Caco-2 (cell line): ENCODE measurements around the gene GEMIN5. TPM values are rescaled to one million over a fixed set of nuclear protein-coding genes. Genes with fewer than 3 reads are reported as not detected.

ENCODE experiments used
- BruUV-seq: library from RNA; stranded (reverse); fragments of 400-500 nt; replicated peaks from 2 replicates; lab custom pipeline; 2021; lab: Mats Ljungman, UMichigan
- CTCF ChIA-PET: fragments of 300-600 bp; sonication (Branson Sonifier 250); formaldehyde crosslinking; loops from one replicate; lab custom pipeline; 2022; ENCODE audit warnings: antibody characterized with exemption; lab: Charles Lee
- POLR2A ChIA-PET: fragments of 300-600 bp; sonication (Branson Sonifier 250); formaldehyde crosslinking; loops from one replicate; lab custom pipeline; 2022; ENCODE audit warnings: antibody characterized with exemption; lab: Charles Lee
- DNase-seq, 2 experiments: peaks; one replicate each; pipeline versions ENCODE4 v3.0.0 to v3.0.0-alpha.2; 2020 to 2022
- H3K27me3 ChIP-seq: replicated peaks from 2 replicates; pipeline ENCODE4 v1.6.0; 2011; ENCODE audit warnings: low read length; ENCODE audit not compliant: control insufficient read depth, insufficient read depth
- H3K36me3 ChIP-seq: 2 replicates; pipeline ENCODE4 v1.5.1; 2011; ENCODE audit warnings: low read length; ENCODE audit not compliant: control insufficient read depth, insufficient read depth
- H3K4me1 ChIP-seq: fragments of 250-450 bp; sonication (Bioruptor Pico); 2 replicates; pipeline ENCODE4 v1.5.1; 2020; ENCODE audit warnings: mild to moderate bottlenecking
- H3K4me3 ChIP-seq: 2 replicates; pipeline ENCODE4 v1.5.1; 2011; ENCODE audit warnings: low read depth, mild to moderate bottlenecking, control low read depth, low read length
- H3K9me3 ChIP-seq: fragments of 250-450 bp; sonication (Bioruptor Pico); 2 replicates; pipeline ENCODE4 v1.5.1; 2020; ENCODE audit warnings: mild to moderate bottlenecking, moderate library complexity
- H3K27ac Mint-ChIP-seq: one replicate; pipeline ENCODE4 v1.8.0; 2022; ENCODE audit warnings: mixed read lengths; ENCODE audit not compliant: unreplicated experiment
- H3K27me3 Mint-ChIP-seq: one replicate; pipeline ENCODE4 v1.8.0; 2022; ENCODE audit warnings: mixed read lengths; ENCODE audit not compliant: insufficient read depth, unreplicated experiment
- H3K36me3 Mint-ChIP-seq: one replicate; pipeline ENCODE4 v1.8.0; 2022; ENCODE audit warnings: mild to moderate bottlenecking, mixed read lengths; ENCODE audit not compliant: insufficient read depth, unreplicated experiment
- H3K4me1 Mint-ChIP-seq: one replicate; pipeline ENCODE4 v1.8.0; 2022; ENCODE audit warnings: low read depth, mixed read lengths; ENCODE audit not compliant: unreplicated experiment
- H3K4me3 Mint-ChIP-seq: one replicate; pipeline ENCODE4 v1.8.0; 2022; ENCODE audit warnings: mild to moderate bottlenecking, moderate library complexity, mixed read lengths; ENCODE audit not compliant: unreplicated experiment
- H3K9me3 Mint-ChIP-seq: one replicate; pipeline ENCODE4 v1.8.0; 2022; ENCODE audit warnings: mixed read lengths; ENCODE audit not compliant: unreplicated experiment
- intact Hi-C: fragments of 100-400 bp; cut with micrococcal nuclease; formaldehyde crosslinking; loops from one replicate; pipeline ENCODE4 v1.10.0; 2022; ENCODE audit not compliant: unreplicated experiment
- total RNA-seq: library from RNA; stranded (reverse); gene quantifications from 2 replicates; pipeline ENCODE4 v1.2.3, GENCODE V29; 2022
- TF ChIP-seq, protein P1 (sequence below), 2 experiments: fragments of 200-600 bp in 1 of 2; IDR thresholded peaks; 1 replicate in 1 of 2; 2 replicates in 1 of 2; pipeline versions ENCODE4 v1.5.1 to v1.8.0; 2011 to 2022; ENCODE audit warnings: antibody characterized with exemption in 1 of 2, control low read depth in 1 of 2, inconsistent platforms in 1 of 2, low read depth in 1 of 2, low read length in 1 of 2, mild to moderate bottlenecking in 1 of 2, moderate library complexity in 1 of 2; ENCODE audit not compliant: insufficient read depth in 1 of 2, severe bottlenecking in 1 of 2, unreplicated experiment in 1 of 2

GEMIN5 gene
- total RNA-seq, 1 experiment from 2014 or later: 20.7 TPM

DNA sequence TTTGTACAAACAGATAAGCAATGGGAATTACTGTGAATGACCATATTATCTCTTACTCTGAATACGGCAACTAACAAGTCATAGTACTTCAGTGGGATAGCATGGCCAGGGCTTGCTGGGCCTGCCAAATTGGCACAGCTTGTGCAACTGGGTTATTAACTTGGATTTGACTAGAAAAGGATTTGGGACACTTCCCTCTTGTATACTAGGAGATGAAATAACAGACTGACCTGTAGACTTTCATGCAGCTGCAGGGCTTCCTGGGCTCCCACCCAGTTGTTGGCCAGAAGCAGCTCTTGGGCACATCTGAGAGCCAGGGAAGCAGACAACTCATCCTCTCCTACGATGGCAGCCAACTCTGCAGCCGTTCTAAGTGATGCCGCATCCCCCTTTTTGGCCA is 39.8 kb downstream of the GEMIN5 start:
- CTCF ChIA-PET: no interaction called here
- POLR2A ChIA-PET: no interaction called here
- intact Hi-C loops: no loop called here

DNA sequence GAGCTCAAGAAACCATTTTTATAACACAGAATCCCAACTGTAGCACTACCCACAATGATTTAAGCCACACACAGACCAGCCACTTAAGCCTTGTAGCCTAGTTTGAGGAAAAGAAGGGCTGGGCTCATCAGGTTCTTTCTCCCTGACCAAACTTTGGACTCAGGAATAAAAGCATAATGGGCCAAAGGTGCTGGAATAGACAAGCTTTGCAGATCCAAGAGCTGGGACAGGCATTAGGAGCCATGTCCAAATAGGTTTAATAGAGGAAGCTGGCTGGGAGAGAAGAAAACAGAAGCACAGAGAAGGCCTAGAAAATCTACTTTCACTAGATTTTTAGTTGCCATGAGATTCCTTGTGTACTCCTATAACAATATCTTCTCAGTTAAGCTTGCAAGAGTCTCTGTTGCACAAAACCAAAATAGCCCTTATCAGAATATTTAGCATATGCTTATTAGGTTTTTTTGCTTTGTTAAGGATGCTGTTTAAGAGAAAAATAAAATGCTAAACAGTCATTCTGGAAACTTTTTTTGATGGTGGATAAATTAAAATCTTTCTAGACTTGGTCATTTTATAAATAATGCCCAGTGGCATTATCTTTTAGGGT is 41.3 kb downstream of the GEMIN5 start:
- Mint-ChIP-seq H3K4me3 (no peak overlapping the region), H3K36me3 (peaks cover 72% of the 10 kb centered on the region), H3K27ac (no peak overlapping the region), H3K9me3 (no peaks in the 10 kb centered on the region), H3K4me1 (no peaks in the 10 kb centered on the region), H3K27me3 (no peaks in the 10 kb centered on the region)
- no TSS peak for BruUV-seq
- Histone ChIP-seq H3K4me1 (no peaks in the 10 kb centered on the region), H3K4me3 (no peak overlapping the region), H3K27me3 (no peaks in the 10 kb centered on the region), H3K9me3 (no peaks in the 10 kb centered on the region), H3K36me3 (peaks cover 3% of the 10 kb centered on the region; the same call in 1 of the 2 replicates)
- ChIA-PET POLR2A (no interaction called here), CTCF (no interaction called here)
- DNase-seq: no peak
- TF ChIP-seq, protein P1, sequence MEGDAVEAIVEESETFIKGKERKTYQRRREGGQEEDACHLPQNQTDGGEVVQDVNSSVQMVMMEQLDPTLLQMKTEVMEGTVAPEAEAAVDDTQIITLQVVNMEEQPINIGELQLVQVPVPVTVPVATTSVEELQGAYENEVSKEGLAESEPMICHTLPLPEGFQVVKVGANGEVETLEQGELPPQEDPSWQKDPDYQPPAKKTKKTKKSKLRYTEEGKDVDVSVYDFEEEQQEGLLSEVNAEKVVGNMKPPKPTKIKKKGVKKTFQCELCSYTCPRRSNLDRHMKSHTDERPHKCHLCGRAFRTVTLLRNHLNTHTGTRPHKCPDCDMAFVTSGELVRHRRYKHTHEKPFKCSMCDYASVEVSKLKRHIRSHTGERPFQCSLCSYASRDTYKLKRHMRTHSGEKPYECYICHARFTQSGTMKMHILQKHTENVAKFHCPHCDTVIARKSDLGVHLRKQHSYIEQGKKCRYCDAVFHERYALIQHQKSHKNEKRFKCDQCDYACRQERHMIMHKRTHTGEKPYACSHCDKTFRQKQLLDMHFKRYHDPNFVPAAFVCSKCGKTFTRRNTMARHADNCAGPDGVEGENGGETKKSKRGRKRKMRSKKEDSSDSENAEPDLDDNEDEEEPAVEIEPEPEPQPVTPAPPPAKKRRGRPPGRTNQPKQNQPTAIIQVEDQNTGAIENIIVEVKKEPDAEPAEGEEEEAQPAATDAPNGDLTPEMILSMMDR (IDR thresholded peaks at IDR 0.05; ENCODE audit: insufficient read depth in 1 of 2, low read depth in 1 of 2, low read length in 1 of 2, severe bottlenecking in 1 of 2, unreplicated experiment in 1 of 2): no peak
- intact Hi-C loops: no loop called here

More for the DNA sequence above, 39.8 kb downstream of the GEMIN5 start:
- TF ChIP-seq, protein P1 (IDR thresholded peaks at IDR 0.05; ENCODE audit: insufficient read depth in 1 of 2, low read depth in 1 of 2, low read length in 1 of 2, severe bottlenecking in 1 of 2, unreplicated experiment in 1 of 2): no peak
- no peak for DNase-seq
- H3K9me3 Mint-ChIP-seq: no peaks in the 10 kb centered on the region
- no peaks in the 10 kb centered on the region for H3K4me1 Mint-ChIP-seq
- H3K4me3 Mint-ChIP-seq: no peak overlapping the region
- H3K27me3 Mint-ChIP-seq: no peaks in the 10 kb centered on the region
- H3K36me3 Mint-ChIP-seq: peaks cover 72% of the 10 kb centered on the region
- Histone ChIP-seq H3K27me3 (no peaks in the 10 kb centered on the region), H3K4me3 (no peak overlapping the region), H3K9me3 (no peaks in the 10 kb centered on the region), H3K36me3 (no peaks in the 10 kb centered on the region; the same call in 1 of the 2 replicates), H3K4me1 (no peaks in the 10 kb centered on the region)
- no peak overlapping the region for H3K27ac Mint-ChIP-seq
- no TSS peak for BruUV-seq

DNA sequence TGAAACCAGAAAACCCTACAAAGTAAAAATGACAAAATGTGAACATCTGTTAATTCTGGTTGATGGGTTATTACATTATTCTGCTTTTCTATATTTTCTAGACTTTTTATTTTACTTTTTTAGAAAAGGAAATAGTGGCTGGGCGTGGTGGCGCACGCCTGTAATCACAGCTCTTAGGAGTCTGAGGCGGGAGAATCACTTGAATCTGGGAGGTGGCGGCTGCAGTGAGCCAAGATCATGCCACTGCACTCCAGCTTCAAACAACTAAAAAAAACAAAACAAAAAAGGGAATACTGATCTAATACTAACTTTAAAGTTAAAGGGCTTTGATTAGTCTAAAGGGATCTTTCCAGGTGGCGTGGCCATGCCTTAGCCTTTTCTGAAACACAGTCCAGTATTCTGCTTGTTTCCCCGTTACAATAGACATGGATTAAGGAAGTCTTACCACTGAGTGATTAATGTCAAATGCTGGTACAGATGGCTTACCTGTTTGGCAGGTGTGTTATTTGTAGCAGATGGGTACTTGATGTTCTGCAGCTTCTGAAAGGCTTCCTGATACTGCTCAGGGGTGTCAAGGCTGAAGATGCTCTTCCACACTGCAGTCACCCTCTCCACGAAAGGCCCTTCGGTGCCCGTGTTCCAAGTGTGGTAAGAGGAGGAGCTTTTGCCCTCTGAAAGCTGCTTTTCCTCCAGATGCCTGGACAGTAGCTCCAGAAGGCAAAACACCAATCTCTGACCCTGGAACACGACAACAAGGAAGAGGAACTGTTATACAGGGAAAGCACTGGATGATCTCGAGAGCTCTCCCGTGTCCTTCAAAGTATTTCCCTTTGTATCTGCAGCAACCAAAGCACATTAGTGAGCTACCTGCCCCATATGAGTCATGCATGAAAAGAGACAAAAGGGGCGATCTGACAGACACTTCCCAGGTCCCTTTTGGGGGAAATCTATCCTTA is 42.1 kb downstream of the GEMIN5 start:
- no peak for DNase-seq
- no peak overlapping the region for H3K4me3 ChIP-seq
- BruUV-seq: no TSS peak
- CTCF ChIA-PET: no interaction called here
- Mint-ChIP-seq H3K27ac (no peak overlapping the region), H3K4me1 (no peaks in the 10 kb centered on the region), H3K27me3 (no peaks in the 10 kb centered on the region), H3K36me3 (peaks cover 77% of the 10 kb centered on the region), H3K4me3 (no peak overlapping the region), H3K9me3 (no peaks in the 10 kb centered on the region)
- POLR2A ChIA-PET: no interaction called here
- H3K9me3 ChIP-seq: no peaks in the 10 kb centered on the region
- TF ChIP-seq, protein P1 (IDR thresholded peaks at IDR 0.05; ENCODE audit: insufficient read depth in 1 of 2, low read depth in 1 of 2, low read length in 1 of 2, severe bottlenecking in 1 of 2, unreplicated experiment in 1 of 2): no peak
- peaks cover 3% of the 10 kb centered on the region; the same call in 1 of the 2 replicates for H3K36me3 ChIP-seq
- H3K27me3 ChIP-seq: no peaks in the 10 kb centered on the region
- intact Hi-C loops: no loop called here
- no peaks in the 10 kb centered on the region for H3K4me1 ChIP-seq
